Osteoblast (primary cell): Measurements from ENCODE around the gene OPTN. TPM values are rescaled to one million over a fixed set of nuclear protein-coding genes. Genes with fewer than 3 reads are reported as not detected.

Experiments
- DNase-seq: peaks from one replicate; pipeline ENCODE4 v3.0.0; 2011; ENCODE audit warnings: low spot score, mixed read lengths; ENCODE audit not compliant: insufficient read length; ENCODE audit errors: missing footprints
- H2AFZ ChIP-seq: 2 replicates; pipeline ENCODE4 v1.6.0; 2011; ENCODE audit warnings: mild to moderate bottlenecking, low read length
- H3K27ac ChIP-seq: 2 replicates; pipeline ENCODE4 v1.5.1; 2011; ENCODE audit warnings: mild to moderate bottlenecking, low read depth, low read length, moderate library complexity
- H3K27me3 ChIP-seq: 2 replicates; pipeline ENCODE4 v1.6.0; 2012; ENCODE audit warnings: mild to moderate bottlenecking, control low read depth, inconsistent platforms, low read length, moderate library complexity; ENCODE audit not compliant: insufficient read depth
- H3K36me3 ChIP-seq: 2 replicates; pipeline ENCODE4 v1.5.1; 2011; ENCODE audit warnings: mild to moderate bottlenecking, low read length, control low read depth, moderate library complexity; ENCODE audit not compliant: insufficient read depth
- H3K4me1 ChIP-seq: 2 replicates; pipeline ENCODE4 v1.5.1; 2011; ENCODE audit warnings: mild to moderate bottlenecking, low read length, control low read depth, moderate library complexity; ENCODE audit not compliant: insufficient read depth
- H3K4me2 ChIP-seq: 2 replicates; pipeline ENCODE4 v1.6.0; 2011; ENCODE audit warnings: mild to moderate bottlenecking, low read length; ENCODE audit not compliant: insufficient read depth
- H3K4me3 ChIP-seq: fragments of 200-600 bp; sonication (generic); 3 replicates; pipeline ENCODE4 v1.5.1; 2012; ENCODE audit warnings: mild to moderate bottlenecking, low read length, inconsistent platforms; ENCODE audit not compliant: insufficient read depth
- H3K79me2 ChIP-seq: 2 replicates; pipeline ENCODE4 v1.6.0; 2012; ENCODE audit warnings: mild to moderate bottlenecking, low read length, control low read depth, inconsistent platforms; ENCODE audit not compliant: insufficient read depth
- H3K9me3 ChIP-seq: 2 replicates; pipeline ENCODE4 v1.5.1; 2011; ENCODE audit warnings: low read depth, low read length, control low read depth
- H4K20me1 ChIP-seq: 2 replicates; pipeline ENCODE4 v1.6.0; 2012; ENCODE audit warnings: mild to moderate bottlenecking, low read length, control low read depth; ENCODE audit not compliant: insufficient read depth
- CTCF ChIP-seq: IDR thresholded peaks from 2 replicates; pipeline ENCODE4 v1.5.1; 2011; ENCODE audit warnings: mild to moderate bottlenecking, low read depth, low read length, moderate library complexity; ENCODE audit errors: extremely low read depth
- total RNA-seq: library from RNA; depleted of rRNA; stranded (reverse); fragments of >200 nt; gene quantifications from 2 replicates; pipeline ENCODE4 v1.2.3, GENCODE V29; 2012

Gene OPTN
- total RNA-seq, 1 donor = 140 TPM

- no peaks in the 10 kb centered on the region for H3K79me2 ChIP-seq
- no peaks in the 10 kb centered on the region for H3K36me3 ChIP-seq
- no peak overlapping the region for H3K4me3 ChIP-seq
- no peak overlapping the region for H3K4me2 ChIP-seq
- H2AFZ ChIP-seq = no peak overlapping the region
- H3K9me3 ChIP-seq = no peaks in the 10 kb centered on the region
- no peaks in the 10 kb centered on the region for H4K20me1 ChIP-seq
- H3K27ac ChIP-seq = no peak overlapping the region
- H3K4me1 ChIP-seq = no peaks in the 10 kb centered on the region
- no peak for TF ChIP-seq CTCF
- DNase-seq = no peak
- H3K27me3 ChIP-seq = peaks cover 10% of the 10 kb centered on the region
These were observed 32.5 kb upstream of the OPTN start for GRCh38 chr10:13067431-13067830.

GRCh38 chr10:13068071-13068470 is 31.9 kb upstream of the OPTN start:
- H2AFZ ChIP-seq = no peak overlapping the region
- H3K27ac ChIP-seq = no peak overlapping the region
- H3K4me3 ChIP-seq = no peak overlapping the region
- H3K4me1 ChIP-seq = no peaks in the 10 kb centered on the region
- no peak overlapping the region for H3K4me2 ChIP-seq
- no peaks in the 10 kb centered on the region for H4K20me1 ChIP-seq
- no peaks in the 10 kb centered on the region for H3K79me2 ChIP-seq
- DNase-seq = no peak
- H3K9me3 ChIP-seq = no peaks in the 10 kb centered on the region
- TF ChIP-seq CTCF = no peak
- no peaks in the 10 kb centered on the region for H3K36me3 ChIP-seq
- peaks cover 10% of the 10 kb centered on the region for H3K27me3 ChIP-seq

- TF ChIP-seq CTCF = no peak
- no peak overlapping the region for H3K4me2 ChIP-seq
- H2AFZ ChIP-seq = no peak overlapping the region
- DNase-seq = no peak
- H3K27me3 ChIP-seq = peaks cover 10% of the 10 kb centered on the region
- no peak overlapping the region for H3K27ac ChIP-seq
- no peaks in the 10 kb centered on the region for H4K20me1 ChIP-seq
- H3K9me3 ChIP-seq = no peaks in the 10 kb centered on the region
- H3K79me2 ChIP-seq = no peaks in the 10 kb centered on the region
- no peaks in the 10 kb centered on the region for H3K4me1 ChIP-seq
- H3K4me3 ChIP-seq = no peak overlapping the region
- no peaks in the 10 kb centered on the region for H3K36me3 ChIP-seq
These were observed 31.5 kb upstream of the OPTN start for GRCh38 chr10:13068484-13068883.

GRCh38 chr10:13072339-13072738 is 27.6 kb upstream of the OPTN start:
- no peak overlapping the region for H3K4me3 ChIP-seq
- no peak overlapping the region for H2AFZ ChIP-seq
- no peak overlapping the region for H3K4me2 ChIP-seq
- TF ChIP-seq CTCF = no peak
- H3K36me3 ChIP-seq = no peaks in the 10 kb centered on the region
- H3K4me1 ChIP-seq = no peaks in the 10 kb centered on the region
- DNase-seq = no peak
- no peaks in the 10 kb centered on the region for H3K79me2 ChIP-seq
- H4K20me1 ChIP-seq = no peaks in the 10 kb centered on the region
- H3K27ac ChIP-seq = no peak overlapping the region
- peaks cover 11% of the 10 kb centered on the region for H3K27me3 ChIP-seq
- H3K9me3 ChIP-seq = no peaks in the 10 kb centered on the region
